Heart left ventricle (tissue), 16 donors: Measurements from ENCODE around the gene OR2M3. TPM values are rescaled to one million over a fixed set of nuclear protein-coding genes. Genes with fewer than 3 reads are reported as not detected.

ENCODE experiments used
- ATAC-seq, 4 donors: fragments of 200-7000 bp; cut with Tn5 transposase; one replicate each; pipeline ENCODE4 v1.9.1; 2020 to 2022; ENCODE audit warnings: moderate library complexity in 4 of 4, mild to moderate bottlenecking in 3 of 4, moderate number of reproducible peaks in 1 of 4
- DNase-seq, 5 donors: peaks; one replicate each; pipeline ENCODE4 v3.0.0-alpha.2; 2020
- H3K27ac ChIP-seq, 12 donors: fragments of 200-600 bp; sonication (generic) in 4 of 12; one replicate each; pipeline versions ENCODE4 v1.5.0 to v1.8.0; 2016 to 2022; ENCODE audit warnings: mild to moderate bottlenecking in 2 of 12
- H3K27me3 ChIP-seq, 9 donors: fragments of 200-600 bp; sonication (generic) in 2 of 9; one replicate each; pipeline versions ENCODE4 v1.5.1 to v1.8.0; 2016 to 2022; ENCODE audit warnings: mild to moderate bottlenecking in 3 of 9
- H3K36me3 ChIP-seq, 9 donors: fragments of 200-600 bp; sonication (generic) in 2 of 9; one replicate each; pipeline versions ENCODE4 v1.5.0 to v1.8.0; 2018 to 2022; ENCODE audit warnings: mild to moderate bottlenecking in 2 of 9
- H3K4me1 ChIP-seq, 12 donors: fragments of 200-600 bp; sonication (generic) in 4 of 12; one replicate each; pipeline versions ENCODE4 v1.5.0 to v1.8.0; 2016 to 2022; ENCODE audit warnings: mild to moderate bottlenecking in 3 of 12
- H3K4me3 ChIP-seq, 12 donors: fragments of 200-600 bp; sonication (generic) in 4 of 12; one replicate each; pipeline versions ENCODE4 v1.5.0 to v1.8.0; 2017 to 2022; ENCODE audit warnings: mild to moderate bottlenecking in 9 of 12, moderate library complexity in 4 of 12
- H3K9me3 ChIP-seq, 12 donors: fragments of 200-600 bp; sonication (generic) in 4 of 12; one replicate each; pipeline versions ENCODE4 v1.5.0 to v1.8.0; 2016 to 2022; ENCODE audit warnings: mild to moderate bottlenecking in 1 of 12
- POLR2A ChIP-seq, 2 donors: fragments of 450-650 bp; IDR thresholded peaks; one replicate each; pipeline ENCODE4 v1.6.1; 2017; ENCODE audit warnings: antibody characterized with exemption in 2 of 2, mild to moderate bottlenecking in 2 of 2, moderate library complexity in 2 of 2
- WGBS, 4 donors: extraction: QIAGEN DNeasy Blood & Tissue Kit in 2 of 4; methylation state at CpG; one replicate each; pipeline versions ENCODE4 v1.1.5 to v1.1.7; 2013 to 2018; 5-methylcytosine and 5-hydroxymethylcytosine counted together
- intact Hi-C, 10 donors: fragments of 100-400 bp; cut with DNase I; formaldehyde crosslinking; loops; one replicate each; pipeline versions ENCODE4 v1.11.1 to v1.14.2; 2022
- polyA plus RNA-seq, 2 donors: library from polyadenylated mRNA; stranded (reverse); fragments of 200-250 nt; gene quantifications; one replicate each; pipeline ENCODE4 v1.2.3, GENCODE V29; 2013
- total RNA-seq, 9 donors: library from RNA; depleted of rRNA in 2 of 9; stranded (reverse); fragments of >200 nt in 2 of 9; fragmentation: NEBNext Ultra II Directional in 3 of 9; extraction: Animal tissue kit (Norgen Biotek cat#: 25700) in 3 of 9; gene quantifications; one replicate each; pipeline versions ENCODE4 v1.1.0 to v1.2.4, GENCODE V29; 2016 to 2023
- TF ChIP-seq, protein P1 (sequence below), 12 donors: fragments of 200-600 bp; sonication (generic) in 4 of 12; IDR thresholded peaks; one replicate each; pipeline versions ENCODE4 v1.5.0 to v1.8.0; 2018 to 2022; ENCODE audit warnings: antibody characterized with exemption in 12 of 12, mild to moderate bottlenecking in 5 of 12
- donor health status: ischemic (EF 13 %, LVEDD 7.1; RV severe dilation, severe dysfunction).
- donor health status: healthy with polysubstance abuse.
- donor health status: DM: no; HTN: yes; CAD: no.
- donor health status: DM: no; HTN: no; CAD: no.
- donor health status: ischemic (EF 25% LVEDD 6.9; RV normal size, moderate dysfunction).
- donor health status: ischemic (EF 25% LVEDD 5.7; RV mildly dilated, moderate dysfunction).
- donor health status: healthy.
- donor health status: DM: yes; HTN: yes; CAD: no.
- donor health status: ischemic (EF 35%, LVEDD 5.7; RV mildly dilated, moderate dysfunction).
- donor health status: nonischemic (EF 11% LVEDD 7.7; RV severe dilation, severe dysfunction).
- donor health status: DM: yes; HTN: yes; CAD: no.
- donor health status: PGD.
- donor health status: ischemic (EF 29% LVEDD 5.4; RV normal size, mild dysfunction).
- donor health status: nonischemic (EF 23%, LVEDD 6.1; RV moderate dilation, normal function).

OR2M3 gene
- total and polyA plus RNA-seq, 11 donors: not detected

DNA sequence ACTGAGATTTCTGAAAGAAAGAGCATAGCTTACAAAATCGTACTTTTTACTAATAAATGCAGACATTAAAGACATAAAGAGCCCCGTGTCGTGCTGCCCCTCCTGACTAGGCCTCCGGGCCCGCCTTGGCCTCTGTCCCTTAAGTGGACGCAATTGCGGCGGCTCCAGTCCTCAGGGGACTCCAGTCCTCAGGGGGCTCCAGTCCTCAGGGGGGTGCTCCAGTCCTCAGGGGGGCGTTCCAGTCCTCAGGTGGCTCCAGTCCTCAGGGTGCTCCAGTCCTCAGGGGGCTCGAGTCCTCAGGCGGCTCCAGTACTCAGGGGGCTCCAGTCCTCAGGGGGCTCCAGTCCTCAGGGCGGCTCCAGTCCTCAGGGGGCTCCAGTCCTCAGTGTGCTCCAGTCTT is 33.0 kb upstream of the OR2M3 start:
- intact Hi-C loops: no loop called here
- Histone ChIP-seq H3K9me3 (peaks cover 0 to 10% (median 0%) of the 10 kb centered on the region in 12 donors), H3K27ac (no peak overlapping the region), H3K36me3 (no peaks in the 10 kb centered on the region), H3K4me1 (no peaks in the 10 kb centered on the region), H3K4me3 (no peak overlapping the region), H3K27me3 (no peaks in the 10 kb centered on the region)
- TF ChIP-seq, protein P1, sequence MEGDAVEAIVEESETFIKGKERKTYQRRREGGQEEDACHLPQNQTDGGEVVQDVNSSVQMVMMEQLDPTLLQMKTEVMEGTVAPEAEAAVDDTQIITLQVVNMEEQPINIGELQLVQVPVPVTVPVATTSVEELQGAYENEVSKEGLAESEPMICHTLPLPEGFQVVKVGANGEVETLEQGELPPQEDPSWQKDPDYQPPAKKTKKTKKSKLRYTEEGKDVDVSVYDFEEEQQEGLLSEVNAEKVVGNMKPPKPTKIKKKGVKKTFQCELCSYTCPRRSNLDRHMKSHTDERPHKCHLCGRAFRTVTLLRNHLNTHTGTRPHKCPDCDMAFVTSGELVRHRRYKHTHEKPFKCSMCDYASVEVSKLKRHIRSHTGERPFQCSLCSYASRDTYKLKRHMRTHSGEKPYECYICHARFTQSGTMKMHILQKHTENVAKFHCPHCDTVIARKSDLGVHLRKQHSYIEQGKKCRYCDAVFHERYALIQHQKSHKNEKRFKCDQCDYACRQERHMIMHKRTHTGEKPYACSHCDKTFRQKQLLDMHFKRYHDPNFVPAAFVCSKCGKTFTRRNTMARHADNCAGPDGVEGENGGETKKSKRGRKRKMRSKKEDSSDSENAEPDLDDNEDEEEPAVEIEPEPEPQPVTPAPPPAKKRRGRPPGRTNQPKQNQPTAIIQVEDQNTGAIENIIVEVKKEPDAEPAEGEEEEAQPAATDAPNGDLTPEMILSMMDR (IDR thresholded peaks at IDR 0.05): no peak
- no peak for TF ChIP-seq POLR2A (IDR thresholded peaks at IDR 0.05)
- ATAC-seq (no peak), DNase-seq (no peak)
- WGBS, 4 donors: 77 to 81% (median 80%) methylated on average over 9 to 12 of the region's 12 CpGs

DNA sequence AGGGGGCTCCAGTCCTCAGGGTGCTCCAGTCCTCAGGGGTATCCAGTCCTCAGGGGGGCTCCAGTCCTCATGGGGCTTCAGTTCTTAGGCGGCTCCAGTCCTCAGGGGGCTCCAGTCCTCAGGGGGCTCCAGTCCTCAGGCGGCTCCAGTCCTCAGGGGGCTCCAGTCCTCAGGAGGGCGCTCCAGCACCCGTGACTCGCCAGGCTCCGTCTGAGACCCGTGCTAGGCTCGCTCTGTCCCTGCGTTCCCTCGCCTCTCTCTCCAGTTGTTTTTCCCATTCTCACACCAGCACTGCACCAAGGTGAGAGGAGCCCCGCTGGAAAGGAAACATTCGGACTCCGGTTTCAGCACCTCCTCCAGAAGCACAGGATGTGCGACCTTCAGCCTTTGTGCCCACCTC is 31.9 kb upstream of the OR2M3 start:
- 87 to 94% (median 89%) methylated on average over 14 of the region's 14 CpGs for WGBS, 4 donors
- Histone ChIP-seq H3K4me1 (no peaks in the 10 kb centered on the region), H3K4me3 (no peak overlapping the region), H3K9me3 (peaks cover 0 to 10% (median 0%) of the 10 kb centered on the region in 12 donors), H3K27ac (no peak overlapping the region), H3K36me3 (no peaks in the 10 kb centered on the region), H3K27me3 (no peaks in the 10 kb centered on the region)
- ATAC-seq (no peak), DNase-seq (no peak)
- intact Hi-C loops: no loop called here
- TF ChIP-seq, protein P1 (IDR thresholded peaks at IDR 0.05): no peak
- no peak for TF ChIP-seq POLR2A (IDR thresholded peaks at IDR 0.05)

DNA sequence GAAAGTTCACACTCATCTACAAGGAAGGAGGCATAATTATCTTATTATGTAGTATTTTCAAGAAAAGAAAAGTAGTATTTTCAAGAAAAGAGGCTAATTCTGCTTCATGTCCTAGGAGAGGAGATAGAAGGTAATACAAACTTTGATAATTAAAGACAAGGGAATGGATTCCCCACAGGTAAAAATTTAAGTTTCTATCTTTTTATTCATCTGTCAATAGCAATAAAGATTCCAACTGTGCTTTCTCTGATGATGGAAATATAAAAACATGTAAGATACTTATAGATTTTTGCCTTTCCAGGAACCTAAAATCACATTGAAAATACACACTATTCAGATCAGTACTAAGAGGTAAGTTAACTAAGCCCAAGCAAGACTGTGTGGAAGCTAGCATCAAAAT is 22.5 kb upstream of the OR2M3 start, which contains the start of gene OR2M2:
TSS of gene OR2M2 (plus strand) at position 301 of the 400 bp plus-strand sequence. CDS start 5,165 bp downstream, outside the sequence.
- no peak within 1 kb of the TSS for H3K4me3 ChIP-seq
- H3K4me1 ChIP-seq: no peaks in the 10 kb centered on the region
- TF ChIP-seq, protein P1 (IDR thresholded peaks at IDR 0.05): no peak
- no peak for TF ChIP-seq POLR2A (IDR thresholded peaks at IDR 0.05)
- no peak for ATAC-seq
- H3K9me3 ChIP-seq: no peaks in the 10 kb centered on the region
- DNase-seq: no peak
- no peaks in the 10 kb centered on the region for H3K36me3 ChIP-seq
- no peak within 1 kb of the TSS for H3K27ac ChIP-seq
- intact Hi-C loops: no loop called here
- no peaks in the 10 kb centered on the region for H3K27me3 ChIP-seq

DNA sequence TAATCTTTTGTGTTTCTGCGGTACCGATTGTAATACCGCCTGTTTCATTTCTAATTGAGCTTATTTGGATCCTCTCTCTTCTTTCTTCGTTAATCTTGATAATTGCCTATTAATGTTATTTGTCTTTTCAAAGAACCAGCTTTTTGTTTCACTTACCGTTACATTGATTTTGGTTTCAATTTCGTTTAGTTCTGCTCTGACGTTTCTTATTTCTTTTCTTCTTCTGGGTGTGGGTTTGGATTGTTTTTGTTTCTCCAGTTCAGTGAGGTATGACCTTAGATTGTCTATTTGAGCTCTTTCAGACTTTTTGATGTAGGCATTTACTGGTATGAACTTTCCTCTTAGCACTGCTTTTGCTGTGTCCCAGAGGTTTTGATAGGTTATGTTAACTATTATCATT is 13.1 kb upstream of the OR2M3 start:
- Histone ChIP-seq H3K27me3 (no peaks in the 10 kb centered on the region), H3K4me3 (no peak overlapping the region), H3K4me1 (no peaks in the 10 kb centered on the region), H3K9me3 (peaks cover 0 to 11% (median 2%) of the 10 kb centered on the region in 12 donors), H3K36me3 (no peaks in the 10 kb centered on the region), H3K27ac (no peak overlapping the region)
- DNase-seq (no peak), ATAC-seq (no peak)
- 60 to 72% (median 65%) methylated on average over 7 of the region's 7 CpGs for WGBS, 4 donors
- intact Hi-C loops: no loop called here
- no peak for TF ChIP-seq POLR2A (IDR thresholded peaks at IDR 0.05)
- TF ChIP-seq, protein P1 (IDR thresholded peaks at IDR 0.05): no peak
